Measurements from ENCODE around the gene DOCK3.
"Not testable (repeated sequence)": the region's sequence is repeated elsewhere in the genome, so short reads cannot be mapped to it uniquely, and the experiment has no call there.

Gene DOCK3

GRCh38 chr3:50883755-50884154 lies 209.0 kb downstream of the DOCK3 start:
- Histone ChIP-seq H3K36me3 (ENCODE audit: insufficient read depth, low read length) (no peaks in the 10 kb centered on the region), H3K27ac (ENCODE audit: low read depth, low read length) (no peak overlapping the region), H3K27me3 (ENCODE audit: insufficient read depth, low read length) (no peaks in the 10 kb centered on the region), H3K4me3 (ENCODE audit: low read length) (no peak overlapping the region), H3K4me1 (ENCODE audit: insufficient read depth, low read length) (0 out of 2 replicates have a peak, but pooled peaks cover 3% of the 10 kb centered on the region), H3K9ac (ENCODE audit: low read depth, low read length) (no peak overlapping the region), H3K9me3 (ENCODE audit: insufficient read depth, low read depth, low read length) (no peaks in the 10 kb centered on the region)
- 97% methylated on average over 3 of the region's 4 CpGs for WGBS

GRCh38 chr3:50885070-50885850 lies 210.5 kb downstream of the DOCK3 start:
- Histone ChIP-seq H3K4me3 (ENCODE audit: low read length) (no peak overlapping the region), H3K27me3 (ENCODE audit: insufficient read depth, low read length) (no peaks in the 10 kb centered on the region), H3K36me3 (ENCODE audit: insufficient read depth, low read length) (no peaks in the 10 kb centered on the region), H3K27ac (ENCODE audit: low read depth, low read length) (no peak overlapping the region), H3K4me1 (ENCODE audit: insufficient read depth, low read length) (peaks cover 10% of the 10 kb centered on the region), H3K9ac (ENCODE audit: low read depth, low read length) (no peak overlapping the region), H3K9me3 (ENCODE audit: insufficient read depth, low read depth, low read length) (no peaks in the 10 kb centered on the region)
- WGBS: 84% methylated on average over 5 of the region's 5 CpGs

- Histone ChIP-seq H3K4me3 (ENCODE audit: low read length) (peak overlapping the region; percentile 36), H3K4me1 (ENCODE audit: insufficient read depth, low read length) (peaks cover 47% of the 10 kb centered on the region)
- WGBS: 15% methylated on average over 3 of the region's 3 CpGs
Observed at GRCh38 chr3:50890688-50891344, 216.1 kb downstream of the DOCK3 start.

GRCh38 chr3:50901097-50901496 lies 226.4 kb downstream of the DOCK3 start:
- peaks cover 11% of the 10 kb centered on the region; the same call in 1 of the 2 replicates for H3K4me1 ChIP-seq (ENCODE audit: insufficient read depth, low read length)
- H3K9me3 ChIP-seq (ENCODE audit: insufficient read depth, low read depth, low read length); H3K9ac ChIP-seq (ENCODE audit: low read depth, low read length); H3K36me3 ChIP-seq (ENCODE audit: insufficient read depth, low read length); H3K4me3 ChIP-seq (ENCODE audit: low read length); H3K27ac ChIP-seq (ENCODE audit: low read depth, low read length); H3K27me3 ChIP-seq (ENCODE audit: insufficient read depth, low read length): not testable (repeated sequence)
- WGBS: 19% methylated on average over 1 of the region's 1 CpG

More at GRCh38 chr3:50890688-50891344, 216.1 kb downstream of the DOCK3 start:
- H3K36me3 ChIP-seq (ENCODE audit: insufficient read depth, low read length): no peaks in the 10 kb centered on the region
- peak overlapping the region; percentile 81 for H3K27ac ChIP-seq (ENCODE audit: low read depth, low read length)
- H3K9ac ChIP-seq (ENCODE audit: low read depth, low read length): peak overlapping the region; percentile 36; the same call in 1 of the 2 replicates
- peaks cover 9% of the 10 kb centered on the region; the same call in 1 of the 2 replicates for H3K27me3 ChIP-seq (ENCODE audit: insufficient read depth, low read length)
- no peaks in the 10 kb centered on the region for H3K9me3 ChIP-seq (ENCODE audit: insufficient read depth, low read depth, low read length)

GRCh38 chr3:50912746-50913145 lies 238.0 kb downstream of the DOCK3 start:
- H3K9ac ChIP-seq (ENCODE audit: low read depth, low read length): no peak overlapping the region
- H3K27me3 ChIP-seq (ENCODE audit: insufficient read depth, low read length): no peaks in the 10 kb centered on the region
- H3K4me1 ChIP-seq (ENCODE audit: insufficient read depth, low read length): peaks cover 5% of the 10 kb centered on the region; the same call in 1 of the 2 replicates
- no peak overlapping the region for H3K4me3 ChIP-seq (ENCODE audit: low read length)
- H3K36me3 ChIP-seq (ENCODE audit: insufficient read depth, low read length): no peaks in the 10 kb centered on the region
- H3K27ac ChIP-seq (ENCODE audit: low read depth, low read length): no peak overlapping the region
- H3K9me3 ChIP-seq (ENCODE audit: insufficient read depth, low read depth, low read length): no peaks in the 10 kb centered on the region
- 86% methylated on average over 6 of the region's 6 CpGs for WGBS

- Histone ChIP-seq H3K36me3 (ENCODE audit: insufficient read depth, low read length) (no peaks in the 10 kb centered on the region), H3K9me3 (ENCODE audit: insufficient read depth, low read depth, low read length) (no peaks in the 10 kb centered on the region), H3K4me1 (ENCODE audit: insufficient read depth, low read length) (peaks cover 5% of the 10 kb centered on the region; the same call in 1 of the 2 replicates), H3K4me3 (ENCODE audit: low read length) (no peak overlapping the region), H3K27ac (ENCODE audit: low read depth, low read length) (no peak overlapping the region), H3K9ac (ENCODE audit: low read depth, low read length) (no peak overlapping the region), H3K27me3 (ENCODE audit: insufficient read depth, low read length) (no peaks in the 10 kb centered on the region)
- whole genome bisulfite sequencing: 33% methylated on average over 1 of the region's 1 CpG
Observed at GRCh38 chr3:50913260-50913659, 238.5 kb downstream of the DOCK3 start.

GRCh38 chr3:50922071-50922470 lies 247.3 kb downstream of the DOCK3 start:
- not testable (repeated sequence) for H3K27ac ChIP-seq (ENCODE audit: low read depth, low read length); H3K9ac ChIP-seq (ENCODE audit: low read depth, low read length); H3K27me3 ChIP-seq (ENCODE audit: insufficient read depth, low read length); H3K36me3 ChIP-seq (ENCODE audit: insufficient read depth, low read length); H3K4me3 ChIP-seq (ENCODE audit: low read length)
- Histone ChIP-seq H3K4me1 (ENCODE audit: insufficient read depth, low read length) (peaks cover 21% of the 10 kb centered on the region), H3K9me3 (ENCODE audit: insufficient read depth, low read depth, low read length) (peaks cover 14% of the 10 kb centered on the region)
- WGBS: 96% methylated on average over 5 of the region's 5 CpGs

GRCh38 chr3:50923955-50924354 lies 249.2 kb downstream of the DOCK3 start:
- WGBS: no CpG with 5 or more reads among the region's 1 CpG
- no peaks in the 10 kb centered on the region for H3K36me3 ChIP-seq (ENCODE audit: insufficient read depth, low read length)
- peak overlapping the region; percentile 81; the same call in 1 of the 2 replicates for H3K27ac ChIP-seq (ENCODE audit: low read depth, low read length)
- no peak overlapping the region for H3K9ac ChIP-seq (ENCODE audit: low read depth, low read length)
- peaks cover 14% of the 10 kb centered on the region for H3K9me3 ChIP-seq (ENCODE audit: insufficient read depth, low read depth, low read length)
- H3K4me1 ChIP-seq (ENCODE audit: insufficient read depth, low read length): peaks cover 29% of the 10 kb centered on the region
- H3K27me3 ChIP-seq (ENCODE audit: insufficient read depth, low read length): no peaks in the 10 kb centered on the region
- H3K4me3 ChIP-seq (ENCODE audit: low read length): no peak overlapping the region

GRCh38 chr3:50924638-50925037 lies 249.9 kb downstream of the DOCK3 start:
- H3K9me3 ChIP-seq (ENCODE audit: insufficient read depth, low read depth, low read length): peaks cover 14% of the 10 kb centered on the region

GRCh38 chr3:50926868-50927267 lies 252.1 kb downstream of the DOCK3 start:
- WGBS: 30% methylated on average over 2 of the region's 2 CpGs
- Histone ChIP-seq H3K27me3 (ENCODE audit: insufficient read depth, low read length) (no peaks in the 10 kb centered on the region), H3K27ac (ENCODE audit: low read depth, low read length) (peak overlapping the region; percentile 66), H3K36me3 (ENCODE audit: insufficient read depth, low read length) (no peaks in the 10 kb centered on the region), H3K9ac (ENCODE audit: low read depth, low read length) (no peak overlapping the region; the same call in 1 of the 2 replicates), H3K4me3 (ENCODE audit: low read length) (no peak overlapping the region), H3K4me1 (ENCODE audit: insufficient read depth, low read length) (peaks cover 29% of the 10 kb centered on the region), H3K9me3 (ENCODE audit: insufficient read depth, low read depth, low read length) (peaks cover 12% of the 10 kb centered on the region)

More at GRCh38 chr3:50924638-50925037, 249.9 kb downstream of the DOCK3 start:
- Histone ChIP-seq H3K4me1 (ENCODE audit: insufficient read depth, low read length) (peaks cover 29% of the 10 kb centered on the region), H3K27ac (ENCODE audit: low read depth, low read length) (peak overlapping the region; percentile 81; the same call in 1 of the 2 replicates), H3K4me3 (ENCODE audit: low read length) (no peak overlapping the region), H3K27me3 (ENCODE audit: insufficient read depth, low read length) (no peaks in the 10 kb centered on the region), H3K9ac (ENCODE audit: low read depth, low read length) (no peak overlapping the region), H3K36me3 (ENCODE audit: insufficient read depth, low read length) (no peaks in the 10 kb centered on the region)
- WGBS: 54% methylated on average over 2 of the region's 2 CpGs

All from HUES64 (cell line).